CD4-positive, alpha-beta memory T cell (primary cell): Measurements from ENCODE around the gene VPS16. TPM values are rescaled to one million over a fixed set of nuclear protein-coding genes. Genes with fewer than 3 reads are reported as not detected.

Source experiments
- CTCF ChIA-PET: fragments of 350-600 bp; sonication (Branson Sonifier 250); formaldehyde crosslinking; loops from one replicate; lab custom pipeline; 2021; ENCODE audit warnings: inconsistent platforms; ENCODE audit not compliant: partially characterized antibody; lab: Charles Lee
- POLR2A ChIA-PET: fragments of 350-600 bp; sonication (Branson Sonifier 250); formaldehyde crosslinking; loops from one replicate; lab custom pipeline; 2021; ENCODE audit not compliant: partially characterized antibody; lab: Charles Lee
- DNase-seq, 5 donors: peaks; one replicate each; pipeline versions ENCODE4 v3.0.0 to v3.0.0-alpha.2; 2020 to 2022; ENCODE audit warnings: mixed read lengths in 1 of 5
- H3K27ac ChIP-seq: one replicate; pipeline ENCODE4 v1.7.0; 2013; ENCODE audit warnings: low read depth, low read length
- H3K27me3 ChIP-seq: 2 replicates; pipeline ENCODE4 v1.7.0; 2013; ENCODE audit warnings: mild to moderate bottlenecking, low read length, moderate library complexity; ENCODE audit not compliant: insufficient read depth
- H3K36me3 ChIP-seq: 2 replicates; pipeline ENCODE4 v1.7.0; 2013; ENCODE audit warnings: mild to moderate bottlenecking, low read length, moderate library complexity; ENCODE audit not compliant: insufficient read depth
- H3K4me1 ChIP-seq: 2 replicates; pipeline ENCODE4 v1.7.0; 2013; ENCODE audit warnings: mild to moderate bottlenecking, low read length, moderate library complexity; ENCODE audit not compliant: insufficient read depth
- H3K4me3 ChIP-seq, 2 donors: one replicate each; pipeline ENCODE4 v1.7.0; 2013; ENCODE audit warnings: low read length in 2 of 2, mild to moderate bottlenecking in 1 of 2
- H3K9me3 ChIP-seq, 2 donors: one replicate each; pipeline ENCODE4 v1.7.0; 2013; ENCODE audit warnings: low read length in 2 of 2, control low read depth in 1 of 2; ENCODE audit not compliant: control insufficient read depth in 1 of 2
- H3K27ac Mint-ChIP-seq, 7 donors: one replicate each; pipeline ENCODE4 v1.8.0; 2020 to 2021; ENCODE audit warnings: mixed read lengths in 7 of 7, mild to moderate bottlenecking in 6 of 7, inconsistent platforms in 3 of 7, moderate library complexity in 3 of 7
- H3K27me3 Mint-ChIP-seq, 2 donors: one replicate each; pipeline ENCODE4 v1.8.0; 2020 to 2021; ENCODE audit warnings: mixed read lengths in 2 of 2
- H3K36me3 Mint-ChIP-seq, 2 donors: one replicate each; pipeline ENCODE4 v1.8.0; 2020 to 2021; ENCODE audit warnings: mixed read lengths in 2 of 2, inconsistent platforms in 1 of 2, mild to moderate bottlenecking in 1 of 2
- H3K4me1 Mint-ChIP-seq, 4 donors: one replicate each; pipeline ENCODE4 v1.8.0; 2020 to 2021; ENCODE audit warnings: mixed read lengths in 4 of 4, mild to moderate bottlenecking in 1 of 4
- H3K4me3 Mint-ChIP-seq, 8 donors: one replicate each; pipeline ENCODE4 v1.8.0; 2020 to 2021; ENCODE audit warnings: mixed read lengths in 8 of 8, mild to moderate bottlenecking in 7 of 8, moderate library complexity in 6 of 8, inconsistent platforms in 3 of 8
- H3K9me3 Mint-ChIP-seq, 8 donors: one replicate each; pipeline ENCODE4 v1.8.0; 2020 to 2021; ENCODE audit warnings: mixed read lengths in 8 of 8, mild to moderate bottlenecking in 5 of 8, inconsistent platforms in 3 of 8, moderate library complexity in 1 of 8
- intact Hi-C: fragments of 100-400 bp; cut with micrococcal nuclease; formaldehyde crosslinking; loops from one replicate; pipeline ENCODE4 v1.15.1; 2023
- polyA plus RNA-seq, 2 donors: library from polyadenylated mRNA; unstranded; fragments of 300-500 nt; fragmentation: Illumina TruSeq; gene quantifications; one replicate each; pipeline ENCODE4 v1.2.3, GENCODE V29; 2021
- total RNA-seq, 2 experiments: library from RNA; stranded (reverse); gene quantifications; one replicate each; pipeline ENCODE4 v1.2.3, GENCODE V29; 2021

Gene VPS16
- total and polyA plus RNA-seq, 4 experiments from 2014 or later, result 38.3 to 61.1 (median 50.9) TPM

GRCh38 chr20:2816583-2817340 lies 23.8 kb upstream of the VPS16 start:
- H3K4me1 ChIP-seq, result peaks cover 4% of the 10 kb centered on the region
- no peak overlapping the region for H3K4me3 Mint-ChIP-seq
- peaks cover 0 to 13% (median 8%) of the 10 kb centered on the region in 8 donors for H3K9me3 Mint-ChIP-seq
- no peak overlapping the region for H3K27ac Mint-ChIP-seq
- H3K27me3 ChIP-seq, result peaks cover 5% of the 10 kb centered on the region
- peaks cover 0 to 4% of the 10 kb centered on the region in 2 donors for H3K9me3 ChIP-seq
- H3K27ac ChIP-seq, result no peak overlapping the region
- H3K4me1 Mint-ChIP-seq, result peaks cover 4 to 16% (median 9%) of the 10 kb centered on the region in 4 donors
- DNase-seq, result no peak
- ChIA-PET POLR2A (no interaction called here), CTCF (no interaction called here)
- peaks cover 0 to 3% of the 10 kb centered on the region in 2 donors for H3K36me3 Mint-ChIP-seq
- intact Hi-C loops, result no loop called here
- H3K27me3 Mint-ChIP-seq, result peaks cover 15 to 28% of the 10 kb centered on the region in 2 donors
- H3K4me3 ChIP-seq, result no peak overlapping the region
- H3K36me3 ChIP-seq, result no peaks in the 10 kb centered on the region

- no peak overlapping the region for H3K27ac ChIP-seq
- Mint-ChIP-seq H3K36me3 (peaks cover 0 to 3% of the 10 kb centered on the region in 2 donors), H3K9me3 (peaks cover 0 to 8% (median 4%) of the 10 kb centered on the region in 8 donors), H3K27ac (no peak overlapping the region), H3K27me3 (peaks cover 11 to 23% of the 10 kb centered on the region in 2 donors), H3K4me3 (no peak overlapping the region), H3K4me1 (peaks cover 8 to 21% (median 14%) of the 10 kb centered on the region in 4 donors)
- peaks cover 9% of the 10 kb centered on the region for H3K4me1 ChIP-seq
- H3K27me3 ChIP-seq, result peaks cover 5% of the 10 kb centered on the region
- peaks cover 0 to 3% of the 10 kb centered on the region in 2 donors for H3K9me3 ChIP-seq
- POLR2A ChIA-PET, result no interaction called here
- CTCF ChIA-PET, result no interaction called here
- H3K36me3 ChIP-seq, result no peaks in the 10 kb centered on the region
- no peak for DNase-seq
- intact Hi-C loops, result no loop called here
- H3K4me3 ChIP-seq, result no peak overlapping the region
Observed at GRCh38 chr20:2817341-2817726, 23.2 kb upstream of the VPS16 start.

GRCh38 chr20:2817891-2818595 lies 22.5 kb upstream of the VPS16 start:
- Histone ChIP-seq H3K9me3 (no peaks in the 10 kb centered on the region), H3K4me3 (no peak overlapping the region), H3K36me3 (no peaks in the 10 kb centered on the region), H3K27me3 (peaks cover 5% of the 10 kb centered on the region), H3K4me1 (peaks cover 10% of the 10 kb centered on the region), H3K27ac (no peak overlapping the region)
- ChIA-PET CTCF (no interaction called here), POLR2A (no interaction called here)
- Mint-ChIP-seq H3K9me3 (peaks cover 0 to 4% (median 0%) of the 10 kb centered on the region in 8 donors), H3K27ac (no peak overlapping the region), H3K36me3 (peaks cover 0 to 3% of the 10 kb centered on the region in 2 donors), H3K27me3 (peaks cover 8 to 20% of the 10 kb centered on the region in 2 donors), H3K4me3 (no peak overlapping the region), H3K4me1 (peaks cover 8 to 21% (median 14%) of the 10 kb centered on the region in 4 donors)
- intact Hi-C loops, result no loop called here
- no peak for DNase-seq

- no peak for DNase-seq
- H3K4me1 Mint-ChIP-seq, result peaks cover 8 to 21% (median 14%) of the 10 kb centered on the region in 4 donors
- intact Hi-C loops, result no loop called here
- Histone ChIP-seq H3K9me3 (no peaks in the 10 kb centered on the region), H3K36me3 (no peaks in the 10 kb centered on the region), H3K4me1 (peaks cover 10% of the 10 kb centered on the region), H3K27ac (no peak overlapping the region), H3K4me3 (no peak overlapping the region), H3K27me3 (peaks cover 5% of the 10 kb centered on the region)
- ChIA-PET CTCF (interaction anchor here (1.4 kb wide), 1 partner anchor 13 kb away, joined by 3 read pairs; no protein-coding TSS in a partner anchor), POLR2A (no interaction called here)
- H3K27me3 Mint-ChIP-seq, result peaks cover 8 to 13% of the 10 kb centered on the region in 2 donors
- no peaks in the 10 kb centered on the region for H3K9me3 Mint-ChIP-seq
- H3K27ac Mint-ChIP-seq, result peak overlapping the region in 2 of 7 donors; percentile 43 to 57
- H3K36me3 Mint-ChIP-seq, result no peaks in the 10 kb centered on the region
- peak overlapping the region in 6 of 8 donors; percentile 4 to 50 (median 31) for H3K4me3 Mint-ChIP-seq
Observed at GRCh38 chr20:2820084-2820895, 20.3 kb upstream of the VPS16 start.

GRCh38 chr20:2820896-2821869 lies 19.4 kb upstream of the VPS16 start:
- POLR2A ChIA-PET, result interaction anchor here (1.0 to 1.8 kb wide), 3 partner anchors 15 to 53 kb away, joined by 3 to 14 read pairs (median 5); partner anchors contain the start of genes PCED1A and VPS16
- Histone ChIP-seq H3K4me1 (peaks cover 17% of the 10 kb centered on the region), H3K36me3 (no peaks in the 10 kb centered on the region), H3K9me3 (no peaks in the 10 kb centered on the region), H3K27me3 (peaks cover 5% of the 10 kb centered on the region), H3K4me3 (peak overlapping the region in 1 of 2 donors; percentile 17), H3K27ac (no peak overlapping the region)
- peaks cover 12 to 28% (median 20%) of the 10 kb centered on the region in 4 donors for H3K4me1 Mint-ChIP-seq
- H3K9me3 Mint-ChIP-seq, result no peaks in the 10 kb centered on the region
- intact Hi-C loops, result no loop called here
- H3K36me3 Mint-ChIP-seq, result no peaks in the 10 kb centered on the region
- peak overlapping the region in 3 of 7 donors; percentile 36 to 61 (median 57) for H3K27ac Mint-ChIP-seq
- H3K27me3 Mint-ChIP-seq, result peaks cover 10 to 11% of the 10 kb centered on the region in 2 donors
- no peak for DNase-seq
- H3K4me3 Mint-ChIP-seq, result peak overlapping the region; percentile 54 to 81 (median 68)
- CTCF ChIA-PET, result interaction anchor here (0.5 to 1.6 kb wide), 4 partner anchors 12 to 476 kb away, joined by 3 read pairs; no protein-coding TSS in a partner anchor

GRCh38 chr20:2822073-2822472 lies 18.5 kb upstream of the VPS16 start:
- H3K9me3 ChIP-seq, result no peaks in the 10 kb centered on the region
- no peaks in the 10 kb centered on the region for H3K36me3 ChIP-seq
- H3K4me3 ChIP-seq, result no peak overlapping the region
- intact Hi-C loops, result no loop called here
- CTCF ChIA-PET, result interaction anchor here (0.5 to 1.6 kb wide), 3 partner anchors 34 to 477 kb away, joined by 3 read pairs; no protein-coding TSS in a partner anchor
- H3K27ac ChIP-seq, result no peak overlapping the region
- H3K4me1 ChIP-seq, result peaks cover 25% of the 10 kb centered on the region
- Mint-ChIP-seq H3K9me3 (no peaks in the 10 kb centered on the region), H3K4me3 (peak overlapping the region in 7 of 8 donors; percentile 31 to 81 (median 74)), H3K4me1 (peaks cover 12 to 37% (median 26%) of the 10 kb centered on the region in 4 donors), H3K36me3 (no peaks in the 10 kb centered on the region), H3K27ac (peak overlapping the region in 3 of 7 donors; percentile 51 to 61 (median 57)), H3K27me3 (peaks cover 10 to 12% of the 10 kb centered on the region in 2 donors)
- POLR2A ChIA-PET, result interaction anchor here (1.0 to 1.8 kb wide), 3 partner anchors 14 to 54 kb away, joined by 3 to 14 read pairs (median 5); partner anchors contain the start of genes PCED1A and VPS16
- DNase-seq, result peak; percentile 66 to 78 (median 69)
- H3K27me3 ChIP-seq, result peaks cover 5% of the 10 kb centered on the region
